ENCODE measurements around the gene RNF126.

RNF126 gene

DNA sequence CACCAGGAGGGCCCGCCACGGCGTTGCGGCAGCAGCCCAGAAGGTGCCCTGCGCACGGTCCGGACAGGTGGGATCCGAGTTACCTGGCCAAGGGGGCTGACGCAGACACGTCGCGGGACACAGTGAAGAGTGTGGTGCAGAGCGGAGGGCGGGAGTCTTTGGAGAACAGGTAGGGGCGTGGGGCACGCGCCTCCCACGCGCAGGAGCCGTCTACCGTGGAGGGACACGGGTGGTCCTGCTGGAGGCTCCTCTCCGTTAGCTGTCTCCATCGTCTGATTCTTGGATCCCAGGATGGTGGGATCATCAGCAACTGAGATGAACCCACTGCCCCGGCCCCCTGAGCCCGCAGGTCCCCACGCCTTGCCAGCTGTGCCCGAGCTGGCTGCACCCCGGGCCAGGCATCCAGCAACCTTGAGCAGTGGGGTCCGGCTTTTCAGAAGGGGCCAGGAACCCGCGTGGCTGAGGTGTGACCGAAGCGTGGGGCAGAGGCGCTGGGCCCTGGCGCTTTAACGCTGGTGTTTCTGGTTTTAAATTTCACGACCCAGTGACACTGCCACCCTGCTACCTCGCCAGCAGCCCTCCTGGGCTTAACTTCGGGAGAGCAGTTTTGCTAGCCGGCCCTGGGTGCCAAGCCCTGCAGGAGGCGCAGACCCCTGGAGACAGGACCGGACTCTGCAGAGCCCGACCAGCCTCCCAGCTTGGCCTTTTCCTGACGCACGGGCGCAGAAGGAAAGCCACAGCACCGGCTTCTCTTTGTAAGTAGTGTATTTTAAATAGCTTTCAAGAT is 16.0 kb downstream of the RNF126 start:
- no peak overlapping the region for H3K4me3 ChIP-seq (ENCODE audit: low read depth, low read length)
- TF ChIP-seq, protein P1, sequence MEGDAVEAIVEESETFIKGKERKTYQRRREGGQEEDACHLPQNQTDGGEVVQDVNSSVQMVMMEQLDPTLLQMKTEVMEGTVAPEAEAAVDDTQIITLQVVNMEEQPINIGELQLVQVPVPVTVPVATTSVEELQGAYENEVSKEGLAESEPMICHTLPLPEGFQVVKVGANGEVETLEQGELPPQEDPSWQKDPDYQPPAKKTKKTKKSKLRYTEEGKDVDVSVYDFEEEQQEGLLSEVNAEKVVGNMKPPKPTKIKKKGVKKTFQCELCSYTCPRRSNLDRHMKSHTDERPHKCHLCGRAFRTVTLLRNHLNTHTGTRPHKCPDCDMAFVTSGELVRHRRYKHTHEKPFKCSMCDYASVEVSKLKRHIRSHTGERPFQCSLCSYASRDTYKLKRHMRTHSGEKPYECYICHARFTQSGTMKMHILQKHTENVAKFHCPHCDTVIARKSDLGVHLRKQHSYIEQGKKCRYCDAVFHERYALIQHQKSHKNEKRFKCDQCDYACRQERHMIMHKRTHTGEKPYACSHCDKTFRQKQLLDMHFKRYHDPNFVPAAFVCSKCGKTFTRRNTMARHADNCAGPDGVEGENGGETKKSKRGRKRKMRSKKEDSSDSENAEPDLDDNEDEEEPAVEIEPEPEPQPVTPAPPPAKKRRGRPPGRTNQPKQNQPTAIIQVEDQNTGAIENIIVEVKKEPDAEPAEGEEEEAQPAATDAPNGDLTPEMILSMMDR (IDR thresholded peaks at IDR 0.05; ENCODE audit: borderline replicate concordance, insufficient read depth, low read depth, low read length) = no peak

DNA sequence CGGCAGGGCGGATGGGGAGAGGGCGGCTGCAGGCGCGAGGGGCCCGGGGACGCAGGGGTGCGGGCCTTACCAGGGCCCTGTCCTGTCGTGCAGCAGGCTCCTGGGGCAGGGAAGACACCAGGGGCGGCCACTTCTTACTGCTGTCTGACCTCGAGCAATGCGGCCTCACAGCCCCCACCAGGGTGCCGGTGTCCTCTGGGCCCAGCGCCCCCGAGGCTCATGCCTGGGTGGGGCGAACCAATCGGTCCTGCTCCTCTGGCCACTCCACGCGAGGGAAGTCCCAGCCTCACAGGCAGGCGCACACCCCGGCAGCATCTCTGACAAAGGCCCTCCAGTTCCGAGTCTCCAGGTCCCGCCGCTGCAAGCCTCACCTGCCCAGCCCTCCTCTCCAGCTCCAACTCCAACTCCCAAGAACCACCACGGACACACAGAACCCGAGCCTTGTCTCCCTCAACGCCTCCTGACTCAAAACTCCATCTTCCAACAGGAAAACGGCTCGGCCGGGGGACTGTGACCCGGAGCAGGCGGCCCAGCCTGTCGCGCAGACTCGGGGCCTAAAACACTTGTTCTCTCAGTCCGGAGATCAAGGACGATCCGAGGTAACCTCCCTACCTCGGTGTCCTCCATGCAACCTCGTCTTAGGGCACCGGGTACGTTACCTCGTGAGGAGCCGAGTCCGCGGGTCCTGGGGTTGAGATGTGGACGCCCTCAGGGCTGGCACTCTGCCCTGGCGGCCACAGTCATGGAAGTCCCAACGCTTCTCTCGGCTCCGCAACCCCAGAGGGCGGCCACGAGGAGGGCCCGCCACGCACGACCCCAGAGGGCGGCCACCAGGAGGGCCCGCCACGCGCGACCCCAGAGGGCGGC is 16.9 kb downstream of the RNF126 start:
- H3K4me3 ChIP-seq (ENCODE audit: low read depth, low read length) = no peak overlapping the region
- TF ChIP-seq, protein P1 (IDR thresholded peaks at IDR 0.05; ENCODE audit: borderline replicate concordance, insufficient read depth, low read depth, low read length) = no peak

DNA sequence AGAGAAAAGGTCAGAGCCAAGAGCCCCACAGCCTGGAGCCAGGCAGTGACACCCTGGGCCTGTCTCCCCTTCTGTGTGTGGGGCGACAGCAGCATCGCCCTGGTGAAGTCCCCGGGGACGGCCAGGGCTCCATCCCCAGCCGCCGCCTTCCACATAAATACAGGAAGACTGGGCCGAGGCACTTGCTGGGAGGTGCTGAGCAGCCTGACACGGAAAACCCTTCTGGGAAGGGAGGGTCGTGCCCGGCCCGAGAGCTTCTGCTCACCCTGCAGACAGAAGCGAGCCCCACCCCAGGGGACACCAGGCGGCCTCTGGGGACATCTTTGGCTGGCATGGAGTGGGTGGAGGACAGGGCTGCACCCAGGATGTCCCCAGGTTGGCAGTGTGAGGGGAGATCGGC is 18.2 kb downstream of the RNF126 start:
- no peak overlapping the region for H3K4me3 ChIP-seq (ENCODE audit: low read depth, low read length)
- TF ChIP-seq, protein P1 (IDR thresholded peaks at IDR 0.05; ENCODE audit: borderline replicate concordance, insufficient read depth, low read depth, low read length) = no peak

DNA sequence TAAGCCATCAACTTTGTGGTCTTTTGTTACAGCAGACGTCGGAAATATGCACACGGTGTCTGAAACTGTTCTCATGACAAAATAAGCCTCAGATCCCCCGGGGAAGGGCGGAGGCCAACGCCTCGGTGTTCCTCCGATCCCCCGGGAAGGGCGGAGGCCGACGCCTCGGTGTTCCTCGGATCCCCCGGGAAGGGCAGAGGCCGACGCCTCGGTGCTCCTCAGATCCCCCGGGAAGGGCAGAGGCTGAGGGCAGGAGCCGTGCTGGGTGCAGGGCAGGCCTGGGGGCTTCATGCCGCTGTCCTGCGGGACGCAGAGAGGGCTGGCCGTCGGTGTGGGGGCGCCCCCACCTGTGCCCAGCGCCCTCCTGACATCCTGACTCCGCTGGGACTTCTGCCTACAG is 18.7 kb downstream of the RNF126 start:
- no peak overlapping the region for H3K4me3 ChIP-seq (ENCODE audit: low read depth, low read length)
- TF ChIP-seq, protein P1 (IDR thresholded peaks at IDR 0.05; ENCODE audit: borderline replicate concordance, insufficient read depth, low read depth, low read length) = no peak

DNA sequence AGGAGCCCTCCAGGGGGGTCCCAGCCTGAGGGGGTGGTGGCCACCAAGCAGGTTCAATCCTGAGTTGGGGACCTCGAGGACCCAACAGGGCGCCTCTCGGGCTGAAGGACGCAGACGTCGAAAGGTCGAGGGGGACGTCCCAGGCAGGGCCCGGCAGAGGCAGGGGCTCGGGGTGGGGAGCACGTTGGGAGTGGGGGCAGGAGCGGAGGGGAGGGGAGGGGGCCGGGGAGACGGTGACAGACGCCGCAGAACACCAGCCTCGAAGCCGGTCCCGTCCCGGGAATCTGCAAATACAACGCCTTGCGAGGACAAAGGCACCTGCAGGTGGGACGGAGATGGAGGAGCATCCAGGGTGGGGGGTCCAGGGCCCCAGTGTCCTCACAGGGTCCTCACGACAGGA is 19.3 kb downstream of the RNF126 start:
- no peak overlapping the region for H3K4me3 ChIP-seq (ENCODE audit: low read depth, low read length)
- TF ChIP-seq, protein P1 (IDR thresholded peaks at IDR 0.05; ENCODE audit: borderline replicate concordance, insufficient read depth, low read depth, low read length) = no peak

DNA sequence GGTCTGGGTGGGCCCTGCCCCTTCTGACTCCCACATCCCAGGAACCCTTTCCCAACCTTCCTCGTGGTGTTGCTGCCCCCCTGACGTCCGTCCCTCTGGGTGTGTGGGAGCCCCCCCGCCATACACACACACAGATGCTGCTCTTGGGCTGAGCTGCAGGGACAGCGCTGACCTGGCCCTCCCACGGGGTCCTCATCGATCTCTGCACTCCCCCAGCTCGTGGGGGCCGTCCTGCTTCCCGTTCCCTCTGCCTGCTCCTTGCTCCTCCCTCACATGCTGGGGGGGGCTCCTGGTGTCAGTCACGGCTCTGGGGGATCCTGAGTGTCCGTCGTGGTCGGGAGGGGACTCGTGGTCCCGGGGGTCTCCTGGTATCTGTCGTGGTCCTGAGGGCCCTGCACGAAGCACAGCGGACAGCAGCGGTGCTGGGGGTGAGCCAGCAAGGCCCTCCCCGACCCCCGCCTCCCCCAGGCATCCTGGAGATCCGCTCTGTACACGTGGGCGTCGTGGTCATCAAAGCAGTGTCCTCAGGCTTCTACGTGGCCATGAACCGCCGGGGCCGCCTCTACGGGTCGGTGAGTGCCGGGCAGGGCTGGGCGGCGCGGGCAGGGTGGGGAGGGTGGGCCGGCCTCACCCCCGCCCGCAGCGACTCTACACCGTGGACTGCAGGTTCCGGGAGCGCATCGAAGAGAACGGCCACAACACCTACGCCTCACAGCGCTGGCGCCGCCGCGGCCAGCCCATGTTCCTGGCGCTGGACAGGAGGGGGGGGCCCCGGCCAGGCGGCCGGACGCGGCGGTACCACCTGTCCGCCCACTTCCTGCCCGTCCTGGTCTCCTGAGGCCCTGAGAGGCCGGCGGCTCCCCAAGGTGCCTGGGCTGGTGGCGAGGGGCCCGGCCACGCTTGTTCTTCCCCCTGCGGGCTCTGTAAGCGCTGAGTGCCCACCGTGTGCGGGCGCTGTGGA is 20.0 kb downstream of the RNF126 start:
- TF ChIP-seq, protein P1 (IDR thresholded peaks at IDR 0.05; ENCODE audit: borderline replicate concordance, insufficient read depth, low read depth, low read length) = no peak
- no peak overlapping the region for H3K4me3 ChIP-seq (ENCODE audit: low read depth, low read length)

All from GM12875 (cell line).